Femur (tissue), 1 donor: ENCODE data around the gene FAM180B.

ENCODE experiments used
- DNase-seq: peaks from one replicate; pipeline ENCODE4 v3.0.0-alpha.2; 2017

The FAM180B gene

GRCh38 chr11:47570651-47571356 is 15.7 kb upstream of the FAM180B start:
- DNase-seq, result no peak

- no peak for DNase-seq
Measured at GRCh38 chr11:47571357-47571729, 15.1 kb upstream of the FAM180B start.

GRCh38 chr11:47571895-47572294 is 14.6 kb upstream of the FAM180B start:
- no peak for DNase-seq

GRCh38 chr11:47572715-47573255 is 13.7 kb upstream of the FAM180B start:
- no peak for DNase-seq

GRCh38 chr11:47573321-47573720 is 13.2 kb upstream of the FAM180B start:
- DNase-seq, result no peak

- DNase-seq, result no peak
Measured at GRCh38 chr11:47577460-47578041, 8.9 kb upstream of the FAM180B start.

- peak; percentile 94 for DNase-seq
Measured at GRCh38 chr11:47578524-47579494, 7.7 kb upstream of the FAM180B start, which contains the start of the genes KBTBD4 and NDUFS3. Gene KBTBD4, minus strand, starts transcription at chr11:47578970. Its CDS starts 19 bp downstream, at chr11:47578951. Gene NDUFS3, plus strand, starts transcription at chr11:47579074. Its CDS starts 18 bp downstream, at chr11:47579092.

GRCh38 chr11:47583844-47584243 is 2.6 kb upstream of the FAM180B start:
- DNase-seq, result no peak

GRCh38 chr11:47587039-47587716 is 700 bp downstream of the FAM180B start:
- DNase-seq, result no peak

GRCh38 chr11:47587723-47588326 is 1.3 kb downstream of the FAM180B start:
- DNase-seq, result peak; percentile 77

GRCh38 chr11:47589118-47589517 is 2.6 kb downstream of the FAM180B start:
- DNase-seq, result no peak

- peak; percentile 53 for DNase-seq
Measured at GRCh38 chr11:47589584-47589976, 3.1 kb downstream of the FAM180B start.

GRCh38 chr11:47589977-47590861 is 3.7 kb downstream of the FAM180B start:
- DNase-seq, result peak; percentile 82

- DNase-seq, result peak; percentile 26
Measured at GRCh38 chr11:47591764-47592163, 5.3 kb downstream of the FAM180B start.

- DNase-seq, result no peak
Measured at GRCh38 chr11:47592251-47592650, 5.8 kb downstream of the FAM180B start.

GRCh38 chr11:47592970-47593369 is 6.5 kb downstream of the FAM180B start:
- DNase-seq, result no peak

- DNase-seq, result no peak
Measured at GRCh38 chr11:47593492-47593933, 7.0 kb downstream of the FAM180B start.

- DNase-seq, result no peak
Measured at GRCh38 chr11:47593934-47594855, 7.7 kb downstream of the FAM180B start, which contains the start of gene C1QTNF4. Gene C1QTNF4, minus strand, starts transcription at chr11:47594411. Its CDS starts 3,601 bp downstream, at chr11:47590810.

GRCh38 chr11:47595029-47595428 is 8.6 kb downstream of the FAM180B start:
- no peak for DNase-seq

GRCh38 chr11:47595967-47596366 is 9.5 kb downstream of the FAM180B start:
- no peak for DNase-seq
